H9 (cell line): ENCODE data around the gene ATF7IP2. TPM values are rescaled to one million over a fixed set of nuclear protein-coding genes. Genes with fewer than 3 reads are reported as not detected.

ENCODE experiments used
- DNase-seq: peaks from one replicate; pipeline ENCODE4 v3.0.0-alpha.2; 2017
- H2AFZ ChIP-seq: one replicate; pipeline ENCODE4 v1.6.1; 2013; ENCODE audit warnings: mild to moderate bottlenecking, low read length, control low read depth, moderate library complexity
- H2AK5ac ChIP-seq: 2 replicates; pipeline ENCODE4 v1.6.1; 2013; ENCODE audit warnings: low read length, control low read depth, mixed read lengths; ENCODE audit not compliant: insufficient read length
- H2BK120ac ChIP-seq: one replicate; pipeline ENCODE4 v1.6.1; 2013; ENCODE audit warnings: low read depth, mild to moderate bottlenecking, low read length, control low read depth, inconsistent platforms; ENCODE audit not compliant: poor library complexity, severe bottlenecking
- H2BK12ac ChIP-seq: 2 replicates; pipeline ENCODE4 v1.6.1; 2013; ENCODE audit warnings: low read length, control low read depth, mixed read lengths, low read depth; ENCODE audit not compliant: insufficient read length
- H2BK15ac ChIP-seq: 2 replicates; pipeline ENCODE4 v1.6.1; 2013; ENCODE audit warnings: low read depth, low read length, control low read depth
- H2BK20ac ChIP-seq: one replicate; pipeline ENCODE4 v1.6.1; 2013; ENCODE audit warnings: low read depth, mild to moderate bottlenecking, low read length, control low read depth, inconsistent platforms; ENCODE audit not compliant: poor library complexity, severe bottlenecking
- H2BK5ac ChIP-seq: 2 replicates; pipeline ENCODE4 v1.6.1; 2013; ENCODE audit warnings: low read length, control low read depth, mixed read lengths; ENCODE audit not compliant: insufficient read length
- H3K14ac ChIP-seq: 2 replicates; pipeline ENCODE4 v1.6.1; 2013; ENCODE audit warnings: low read length, control low read depth; ENCODE audit not compliant: insufficient read depth
- H3K18ac ChIP-seq: 2 replicates; pipeline ENCODE4 v1.6.1; 2013; ENCODE audit warnings: low read depth, mild to moderate bottlenecking, mixed read lengths, low read length, control low read depth; ENCODE audit not compliant: insufficient read length
- H3K23ac ChIP-seq: 2 replicates; pipeline ENCODE4 v1.6.1; 2013; ENCODE audit warnings: low read length, control low read depth, mixed read lengths, low read depth; ENCODE audit not compliant: insufficient read length
- H3K23me2 ChIP-seq: 2 replicates; pipeline ENCODE4 v1.6.1; 2013; ENCODE audit warnings: low read depth, mild to moderate bottlenecking, mixed read lengths, low read length, control low read depth; ENCODE audit not compliant: insufficient read length, poor library complexity, severe bottlenecking
- H3K27ac ChIP-seq: 2 replicates; pipeline ENCODE4 v1.5.1; 2013; ENCODE audit warnings: low read length, control low read depth, mixed read lengths, low read depth; ENCODE audit not compliant: insufficient read length
- H3K27me3 ChIP-seq: 2 replicates; pipeline ENCODE4 v1.6.1; 2013; ENCODE audit warnings: low read length, control low read depth, inconsistent platforms; ENCODE audit not compliant: insufficient read depth
- H3K4ac ChIP-seq: 2 replicates; pipeline ENCODE4 v1.6.1; 2013; ENCODE audit warnings: low read depth, mild to moderate bottlenecking, control low read depth, inconsistent platforms, low read length, moderate library complexity
- H3K4me1 ChIP-seq: 2 replicates; pipeline ENCODE4 v1.6.1; 2013; ENCODE audit warnings: low read length, control low read depth, inconsistent platforms; ENCODE audit not compliant: insufficient read depth
- H3K4me2 ChIP-seq: 2 replicates; pipeline ENCODE4 v1.6.1; 2013; ENCODE audit warnings: low read length, control low read depth, mixed read lengths; ENCODE audit not compliant: insufficient read length, insufficient read depth
- H3K56ac ChIP-seq: 2 replicates; pipeline ENCODE4 v1.6.1; 2013; ENCODE audit warnings: low read depth, mild to moderate bottlenecking, mixed read lengths, low read length, control low read depth; ENCODE audit not compliant: insufficient read length
- H3K79me1 ChIP-seq: 2 replicates; pipeline ENCODE4 v1.6.1; 2013; ENCODE audit warnings: low read depth, mild to moderate bottlenecking, moderate library complexity, low read length, control low read depth, inconsistent platforms; ENCODE audit not compliant: insufficient read depth, poor library complexity, severe bottlenecking
- H3K79me2 ChIP-seq: 2 replicates; pipeline ENCODE4 v1.6.1; 2013; ENCODE audit warnings: low read length, control low read depth, inconsistent platforms; ENCODE audit not compliant: insufficient read depth
- H3K9ac ChIP-seq: 2 replicates; pipeline ENCODE4 v1.6.1; 2013; ENCODE audit warnings: low read length, control low read depth, mixed read lengths; ENCODE audit not compliant: insufficient read length; ENCODE audit errors: extremely low read depth
- H3K9me3 ChIP-seq: one replicate; pipeline ENCODE4 v1.6.1; 2013; ENCODE audit warnings: low read depth, low read length, inconsistent platforms; ENCODE audit not compliant: control insufficient read depth
- H3T11ph ChIP-seq: one replicate; pipeline ENCODE4 v1.6.1; 2013; ENCODE audit warnings: mild to moderate bottlenecking, low read length, control low read depth, inconsistent platforms
- H4K20me1 ChIP-seq: one replicate; pipeline ENCODE4 v1.6.1; 2013; ENCODE audit not compliant: control insufficient read depth, insufficient read length, insufficient read depth
- H4K5ac ChIP-seq: 2 replicates; pipeline ENCODE4 v1.6.1; 2013; ENCODE audit warnings: low read depth, mild to moderate bottlenecking, mixed read lengths, low read length, control low read depth; ENCODE audit not compliant: insufficient read length
- H4K8ac ChIP-seq: replicated peaks from 2 replicates; pipeline ENCODE4 v1.6.1; 2013; ENCODE audit warnings: low read length, control low read depth, mixed read lengths, low read depth; ENCODE audit not compliant: insufficient read length
- H4K91ac ChIP-seq: 2 replicates; pipeline ENCODE4 v1.6.1; 2013; ENCODE audit warnings: low read depth, mild to moderate bottlenecking, moderate library complexity, mixed read lengths, low read length, control low read depth; ENCODE audit not compliant: insufficient read length
- H3K27ac Mint-ChIP-seq, 3 experiments: 2 replicates in 2 of 3; 3 replicates in 1 of 3; pipeline ENCODE4 v1.8.0; 2020 to 2021; ENCODE audit warnings: mixed read lengths in 3 of 3, mild to moderate bottlenecking in 1 of 3, moderate library complexity in 1 of 3
- H3K27me3 Mint-ChIP-seq: 2 replicates; pipeline ENCODE4 v1.8.0; 2021; ENCODE audit warnings: low read depth, mild to moderate bottlenecking, moderate library complexity, mixed read lengths
- H3K36me3 Mint-ChIP-seq, 3 experiments: 2 replicates in 2 of 3; 3 replicates in 1 of 3; pipeline ENCODE4 v1.8.0; 2020 to 2021; ENCODE audit warnings: low read depth in 3 of 3, mixed read lengths in 3 of 3; ENCODE audit not compliant: insufficient read depth in 1 of 3
- H3K4me1 Mint-ChIP-seq, 2 experiments: 2 replicates each; pipeline ENCODE4 v1.8.0; 2020; ENCODE audit warnings: mixed read lengths in 2 of 2
- H3K4me3 Mint-ChIP-seq, 2 experiments: 2 replicates in 1 of 2; 3 replicates in 1 of 2; pipeline ENCODE4 v1.8.0; 2020 to 2021; ENCODE audit warnings: mild to moderate bottlenecking in 2 of 2, mixed read lengths in 2 of 2, moderate library complexity in 1 of 2
- H3K9me3 Mint-ChIP-seq, 2 experiments: 2 replicates in 1 of 2; 3 replicates in 1 of 2; pipeline ENCODE4 v1.8.0; 2020; ENCODE audit warnings: mild to moderate bottlenecking in 2 of 2, mixed read lengths in 2 of 2, moderate library complexity in 1 of 2
- CTCF ChIP-seq: fragments of 200-600 bp; sonication (generic); conservative IDR thresholded peaks from 3 replicates; pipeline ENCODE4 v1.8.0; 2021; ENCODE audit warnings: antibody characterized with exemption, mild to moderate bottlenecking
- WGBS: extraction: QIAGEN DNeasy Blood & Tissue Kit; methylation state at CpG from one replicate; pipeline ENCODE4 v1.1.7; 2013; ENCODE audit warnings: missing lambda C conversion rate, low lambda C conversion rate, mixed read lengths; ENCODE audit not compliant: insufficient read length; ENCODE audit errors: extremely low coverage; 5-methylcytosine and 5-hydroxymethylcytosine counted together
- total RNA-seq: library from RNA; stranded (reverse); gene quantifications from 2 replicates; pipeline ENCODE4 v1.2.1, GENCODE V29; 2021

ATF7IP2 gene
- total RNA-seq, 1 experiment from 2014 or later = 21.5 TPM

GRCh38 chr16:10373556-10373955 is 12.3 kb upstream of the ATF7IP2 start:
- Histone ChIP-seq H2BK120ac (no peak overlapping the region), H4K91ac (no peak overlapping the region), H4K20me1 (no peaks in the 10 kb centered on the region), H3K79me2 (no peaks in the 10 kb centered on the region), H3K14ac (no peak overlapping the region), H2AK5ac (no peak overlapping the region), H2BK5ac (no peak overlapping the region), H4K5ac (no peak overlapping the region), H3K27ac (no peak overlapping the region), H2BK15ac (no peak overlapping the region), H3K79me1 (no peaks in the 10 kb centered on the region), H3K27me3 (no peaks in the 10 kb centered on the region), H2BK12ac (no peak overlapping the region), H4K8ac (no peak overlapping the region), H2AFZ (no peak overlapping the region), H3K9ac (no peak overlapping the region), H3K4me1 (no peaks in the 10 kb centered on the region), H3K9me3 (no peaks in the 10 kb centered on the region), H2BK20ac (no peak overlapping the region), H3K23ac (no peak overlapping the region), H3K4me2 (no peak overlapping the region), H3T11ph (no peak overlapping the region), H3K18ac (no peak overlapping the region), H3K23me2 (no peaks in the 10 kb centered on the region), H3K4ac (no peak overlapping the region), H3K56ac (no peak overlapping the region)
- no peaks in the 10 kb centered on the region for H3K27me3 Mint-ChIP-seq
- DNase-seq = no peak
- no peak overlapping the region for H3K4me3 Mint-ChIP-seq
- TF ChIP-seq CTCF = no peak
- peaks cover 0 to 2% of the 10 kb centered on the region in 2 experiments; a peak in 1 of 4 replicates for H3K4me1 Mint-ChIP-seq
- no peaks in the 10 kb centered on the region; a peak in 1 of 7 replicates for H3K36me3 Mint-ChIP-seq
- no peak overlapping the region for H3K27ac Mint-ChIP-seq
- WGBS = no CpG with 5 or more reads among the region's 1 CpG
- H3K9me3 Mint-ChIP-seq = peaks cover 0 to 3% of the 10 kb centered on the region in 2 experiments; a peak in 2 of 5 replicates
